ENCODE data around the gene ANKS6. TPM values are rescaled to one million over a fixed set of nuclear protein-coding genes. Genes with fewer than 3 reads are reported as not detected.

The ANKS6 gene
- total and polyA plus RNA-seq, 2 of the 8 experiments (the other 6 are each of a cell fraction or from before 2014, with no cell fraction given): 34.1 to 56.3 TPM

DNA sequence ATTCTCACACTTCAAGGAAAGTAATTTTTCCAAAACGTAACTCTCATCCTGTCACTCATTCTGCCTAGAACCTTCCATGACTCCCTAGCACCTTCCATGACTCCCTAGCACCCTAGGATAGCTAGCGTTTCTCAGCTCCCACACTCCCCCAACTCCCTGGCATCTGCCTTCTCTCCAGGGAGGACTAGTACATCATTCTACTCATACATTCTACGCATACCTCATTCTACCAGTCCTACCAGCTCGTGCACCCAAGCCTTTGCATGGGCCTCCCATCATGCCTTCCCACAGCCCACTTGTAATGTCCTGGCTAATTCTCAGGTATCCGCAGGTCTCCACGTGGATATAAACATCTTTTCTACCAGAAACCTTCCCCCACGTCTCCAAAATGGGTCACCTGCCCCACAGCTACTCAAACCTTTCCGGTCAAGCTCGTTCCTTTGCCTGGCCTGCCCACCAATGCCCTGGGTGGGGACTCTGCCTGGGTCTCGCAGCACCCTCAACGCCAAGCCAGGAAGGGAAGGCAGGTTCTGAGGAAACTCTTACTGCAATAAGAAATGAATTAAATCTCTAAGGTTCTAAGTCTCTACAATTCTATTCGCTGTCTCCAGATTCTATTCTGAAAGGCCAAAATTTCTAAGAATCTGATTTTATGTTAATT, 930 bp downstream of the ANKS6 start:
- Histone ChIP-seq H2BK15ac (ENCODE audit: low read length) (no peak overlapping the region), H3K14ac (ENCODE audit: insufficient read length) (no peak overlapping the region), H4K8ac (ENCODE audit: extremely low read depth, insufficient read depth, low read length) (no peak overlapping the region), H4K91ac (replicated peaks; ENCODE audit: insufficient read length, low read length) (no peak overlapping the region), H3K79me2 (ENCODE audit: control insufficient read depth in 1 of 2, insufficient read depth in 2 of 2, low read length in 2 of 2) (peaks cover 0 to 39% of the 10 kb centered on the region in 2 experiments; a peak in 3 of 4 replicates), H3K4me1 (replicated peaks in 1 of 4; ENCODE audit: control insufficient read depth in 3 of 4, insufficient read depth in 4 of 4, low read length in 3 of 4) (peaks cover 5 to 23% (median 8%) of the 10 kb centered on the region in 4 experiments), H3K4me3 (ENCODE audit: extremely low read depth in 1 of 4, insufficient read depth in 2 of 4, low read depth in 3 of 4, low read length in 4 of 4) (peak overlapping the region; percentile 63 to 82 (median 68)), H3K4ac (replicated peaks; ENCODE audit: insufficient read length, low read depth, low read length) (no peak overlapping the region), H3K27me3 (replicated peaks in 1 of 4; ENCODE audit: control insufficient read depth in 3 of 4, extremely low read depth in 1 of 4, insufficient read depth in 3 of 4, low read length in 3 of 4) (no peaks in the 10 kb centered on the region; a peak in 1 of 7 replicates), H3K27ac (ENCODE audit: low read depth, low read length) (no peak overlapping the region), H3K4me2 (ENCODE audit: insufficient read depth in 1 of 2, low read depth in 2 of 2, low read length in 2 of 2) (peak overlapping the region; percentile 77 to 90), H2BK20ac (ENCODE audit: low read length) (no peak overlapping the region), H3K56ac (replicated peaks; ENCODE audit: insufficient read length, low read depth, low read length) (no peak overlapping the region), H4K20me1 (replicated peaks in 1 of 2; ENCODE audit: control insufficient read depth in 1 of 2, insufficient read depth in 2 of 2, low read length in 2 of 2) (peaks cover 7 to 19% of the 10 kb centered on the region in 2 experiments), H2BK5ac (ENCODE audit: low read depth, low read length) (no peak overlapping the region), H2AK5ac (ENCODE audit: low read depth, low read length) (0 out of 2 replicates have a peak overlapping the region, but pooled peaks have one; percentile 33), H3K9ac (replicated peaks in 1 of 4; ENCODE audit: extremely low read depth in 1 of 4, low read depth in 3 of 4, low read length in 3 of 4) (peak overlapping the region in 1 of 4 experiments; percentile 43; a peak in 1 of 7 replicates), H2BK12ac (ENCODE audit: low read depth, low read length) (peak overlapping the region; percentile 3; the same call in 1 of the 2 replicates), H2AFZ (ENCODE audit: low read length) (no peak overlapping the region), H3K23me2 (ENCODE audit: low read depth, low read length) (peaks cover 7% of the 10 kb centered on the region; the same call in 1 of the 2 replicates), H3K23ac (ENCODE audit: insufficient read length) (no peak overlapping the region), H3K9me3 (ENCODE audit: insufficient read depth in 2 of 2, low read depth in 1 of 2, low read length in 1 of 2) (no peaks in the 10 kb centered on the region), H3K18ac (ENCODE audit: extremely low read depth, low read length) (no peak overlapping the region), H4K5ac (ENCODE audit: insufficient read length, low read depth, low read length) (no peak overlapping the region), H3K79me1 (ENCODE audit: low read depth, low read length) (peaks cover 17% of the 10 kb centered on the region), H2BK120ac (replicated peaks; ENCODE audit: low read depth, low read length) (no peak overlapping the region), H3K36me3 (ENCODE audit: control insufficient read depth in 2 of 4, insufficient read depth in 4 of 4, low read length in 3 of 4) (no peaks in the 10 kb centered on the region)
- 54% methylated on average over 12 of the region's 12 CpGs; no CpG with 5 or more reads in 1 of the 2 experiments for WGBS, 2 experiments (ENCODE audit: extremely low coverage in 1 of 2, insufficient coverage in 1 of 2, insufficient read length in 1 of 2, insufficient replicate concordance in 2 of 2, low coverage in 1 of 2, low lambda C conversion rate in 2 of 2, missing lambda C conversion rate in 1 of 2)
- ChIA-PET POLR2A (ENCODE audit: partially characterized antibody) (interaction anchor here (0.7 to 3.2 kb wide), 2 partner anchors 11 to 311 kb away, joined by 3 to 16 read pairs; no protein-coding TSS in a partner anchor), CTCF (ENCODE audit: partially characterized antibody) (interaction anchor here (0.9 to 1.8 kb wide), 4 partner anchors 11 to 50 kb away, joined by 3 to 7 read pairs (median 6); partner anchors contain the start of gene GALNT12)
- FAIRE-seq (no peak), DNase-seq (ENCODE audit: low read depth in 1 of 2, low spot score in 2 of 2) (peak in 1 of 2 experiments; percentile 35)
- TF ChIP-seq NANOG (IDR thresholded peaks at IDR 0.05; ENCODE audit: insufficient read depth, low read depth, low read length, poor library complexity, severe bottlenecking): no peak
- TF ChIP-seq KDM5A (IDR thresholded peaks at IDR 0.05; ENCODE audit: low read length): no peak
- TF ChIP-seq TEAD4 (IDR thresholded peaks at IDR 0.05; ENCODE audit: low read depth, low read length): 0 out of 2 replicates have a peak, but pooled peaks have one; percentile 36
- TF ChIP-seq TBP (IDR thresholded peaks at IDR 0.05; ENCODE audit: low read depth, low read length): 0 out of 2 replicates have a peak, but pooled peaks have one; percentile 8
- peak; percentile 82; the same call in 1 of the 2 replicates for TF ChIP-seq KDM1A (IDR thresholded peaks at IDR 0.05; ENCODE audit: borderline replicate concordance, low read length)

Measured in H1 (cell line).